BLaER1 (cell line): Measurements from ENCODE around the gene ZNF182.
"Not testable (repeated sequence)": the region's sequence is repeated elsewhere in the genome, so short reads cannot be mapped to it uniquely, and the experiment has no call there.

ENCODE experiments used
- H3K27ac ChIP-seq: shearing (Covaris generic); formaldehyde crosslinking; 2 replicates; pipeline ENCODE4 v1.8.1; 2022
- H3K27me3 ChIP-seq: shearing (Covaris generic); formaldehyde crosslinking; 2 replicates; pipeline ENCODE4 v1.8.1; 2022
- H3K36me3 ChIP-seq: shearing (Covaris generic); formaldehyde crosslinking; 2 replicates; pipeline ENCODE4 v1.8.1; 2022
- H3K4me1 ChIP-seq: shearing (Covaris generic); formaldehyde crosslinking; 2 replicates; pipeline ENCODE4 v1.8.1; 2022
- H3K4me2 ChIP-seq: shearing (Covaris generic); formaldehyde crosslinking; 2 replicates; pipeline ENCODE4 v1.8.1; 2022
- H3K4me3 ChIP-seq: shearing (Covaris generic); formaldehyde crosslinking; 2 replicates; pipeline ENCODE4 v1.8.1; 2022
- H3K9ac ChIP-seq: shearing (Covaris generic); formaldehyde crosslinking; 2 replicates; pipeline ENCODE4 v1.8.1; 2022
- H3K9me3 ChIP-seq: shearing (Covaris generic); formaldehyde crosslinking; 2 replicates; pipeline ENCODE4 v1.8.1; 2022
- H4K20me1 ChIP-seq: shearing (Covaris generic); formaldehyde crosslinking; 2 replicates; pipeline ENCODE4 v1.8.1; 2022
- Cebpa-rat ChIP-seq: shearing (Covaris generic); IDR thresholded peaks from 2 replicates; pipeline ENCODE4 v1.8.1; 2022

ZNF182 gene

GRCh38 chrX:47958761-47959342 lies 44.9 kb downstream of the ZNF182 start:
- H3K27ac ChIP-seq, result no peak overlapping the region
- H3K36me3 ChIP-seq, result no peaks in the 10 kb centered on the region
- H3K27me3 ChIP-seq, result peaks cover 46% of the 10 kb centered on the region
- no peaks in the 10 kb centered on the region for H3K4me1 ChIP-seq
- no peaks in the 10 kb centered on the region for H4K20me1 ChIP-seq
- no peak overlapping the region for H3K4me2 ChIP-seq
- H3K9ac ChIP-seq, result no peak overlapping the region
- no peak for TF ChIP-seq Cebpa-rat
- no peak overlapping the region for H3K4me3 ChIP-seq
- H3K9me3 ChIP-seq, result peaks cover 6% of the 10 kb centered on the region; the same call in 1 of the 2 replicates

DNA sequence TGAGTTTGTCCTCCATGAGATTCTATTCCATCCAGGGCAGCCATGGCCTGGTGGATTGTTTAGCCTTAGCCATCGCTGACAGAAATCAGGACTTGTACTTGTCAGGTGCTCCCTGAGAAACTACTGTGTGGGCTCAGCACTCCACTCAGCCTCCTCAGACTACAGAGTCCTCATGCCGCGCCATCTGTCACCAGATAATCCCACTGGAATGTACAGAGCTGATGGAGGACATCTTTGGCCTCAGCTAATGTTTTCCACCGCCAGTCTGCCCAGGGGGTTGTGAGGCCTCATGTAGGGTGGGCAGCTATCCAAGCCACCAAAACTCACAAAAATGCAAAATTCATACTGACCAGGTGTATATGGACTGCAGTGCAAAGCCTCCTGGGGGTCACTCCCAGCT lies 45.6 kb downstream of the ZNF182 start:
- H3K36me3 ChIP-seq, result not testable (repeated sequence)
- peaks cover 46% of the 10 kb centered on the region for H3K27me3 ChIP-seq

DNA sequence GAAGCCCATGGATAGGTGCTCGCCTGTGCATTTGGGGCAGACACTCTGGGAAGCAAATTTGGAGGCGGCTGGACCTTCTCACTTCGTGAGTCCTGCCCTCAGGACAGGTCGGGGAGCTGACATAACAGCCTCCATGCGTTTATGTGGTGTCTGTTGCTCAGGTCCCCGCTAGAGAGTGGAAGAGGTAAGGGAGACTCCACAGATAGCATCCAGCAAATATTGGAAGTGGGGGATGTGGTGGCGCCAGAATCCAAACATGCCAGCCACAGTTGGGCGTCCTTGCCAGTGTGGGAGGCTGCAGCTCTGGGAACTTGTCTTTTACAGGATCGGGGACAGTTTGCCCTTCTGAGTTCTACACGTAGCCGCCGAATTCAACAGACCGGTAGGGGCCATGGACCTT lies 47.8 kb downstream of the ZNF182 start:
- Histone ChIP-seq H3K4me2 (no peak overlapping the region), H3K4me3 (no peak overlapping the region), H3K27ac (no peak overlapping the region), H3K4me1 (no peaks in the 10 kb centered on the region), H3K9me3 (peaks cover 18% of the 10 kb centered on the region), H3K27me3 (peaks cover 46% of the 10 kb centered on the region), H3K36me3 (no peaks in the 10 kb centered on the region), H3K9ac (no peak overlapping the region), H4K20me1 (no peaks in the 10 kb centered on the region)
- no peak for TF ChIP-seq Cebpa-rat

More for the DNA sequence above, 45.6 kb downstream of the ZNF182 start:
- H3K4me3 ChIP-seq, H3K9me3 ChIP-seq, H3K4me1 ChIP-seq, H3K9ac ChIP-seq, H4K20me1 ChIP-seq, H3K4me2 ChIP-seq, H3K27ac ChIP-seq: not testable (repeated sequence)

- H3K9ac ChIP-seq, H3K4me2 ChIP-seq, H3K27ac ChIP-seq, H3K4me3 ChIP-seq, H4K20me1 ChIP-seq, H3K4me1 ChIP-seq, H3K36me3 ChIP-seq: not testable (repeated sequence)
- Histone ChIP-seq H3K9me3 (peaks cover 23% of the 10 kb centered on the region), H3K27me3 (peaks cover 48% of the 10 kb centered on the region)
Observed at GRCh38 chrX:47955295-47955694, 48.5 kb downstream of the ZNF182 start.

- no peaks in the 10 kb centered on the region for H3K36me3 ChIP-seq
- no peaks in the 10 kb centered on the region for H4K20me1 ChIP-seq
- TF ChIP-seq Cebpa-rat, result no peak
- H3K9me3 ChIP-seq, result peaks cover 45% of the 10 kb centered on the region
- no peak overlapping the region for H3K4me3 ChIP-seq
- no peak overlapping the region for H3K27ac ChIP-seq
- no peak overlapping the region for H3K4me2 ChIP-seq
- H3K9ac ChIP-seq, result no peak overlapping the region
- H3K27me3 ChIP-seq, result peaks cover 20% of the 10 kb centered on the region
- no peaks in the 10 kb centered on the region for H3K4me1 ChIP-seq
Observed at GRCh38 chrX:47941423-47941822, 62.4 kb downstream of the ZNF182 start.

GRCh38 chrX:47940448-47940847 lies 63.3 kb downstream of the ZNF182 start:
- no peak for TF ChIP-seq Cebpa-rat
- Histone ChIP-seq H3K4me2 (no peak overlapping the region), H3K36me3 (no peaks in the 10 kb centered on the region), H4K20me1 (no peaks in the 10 kb centered on the region), H3K4me1 (peaks cover 5% of the 10 kb centered on the region; the same call in 1 of the 2 replicates), H3K27me3 (peaks cover 20% of the 10 kb centered on the region), H3K4me3 (no peak overlapping the region), H3K9me3 (peaks cover 36% of the 10 kb centered on the region), H3K9ac (no peak overlapping the region), H3K27ac (no peak overlapping the region)

DNA sequence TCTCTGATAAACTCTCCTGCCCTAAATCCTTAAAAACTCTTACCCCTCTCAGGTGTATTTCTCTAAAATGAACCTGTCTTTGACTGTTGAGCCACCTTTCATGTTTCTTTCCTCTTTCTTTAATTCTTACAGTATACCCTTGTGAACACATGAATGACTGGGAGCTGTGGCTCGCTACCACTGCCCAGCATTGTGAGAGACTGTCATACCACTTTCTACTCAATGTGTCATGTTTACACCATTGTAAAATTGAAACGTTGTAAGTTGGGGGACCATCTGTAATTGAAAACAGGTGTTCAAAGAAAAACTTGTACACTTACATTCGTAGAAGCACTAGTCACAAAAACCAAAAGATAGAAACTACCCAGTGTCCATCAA lies 66.9 kb downstream of the ZNF182 start:
- Histone ChIP-seq H3K27me3 (peaks cover 3% of the 10 kb centered on the region; the same call in 1 of the 2 replicates), H3K9ac (no peak overlapping the region), H3K9me3 (peaks cover 17% of the 10 kb centered on the region), H3K36me3 (no peaks in the 10 kb centered on the region), H3K4me1 (peaks cover 5% of the 10 kb centered on the region; the same call in 1 of the 2 replicates), H3K27ac (0 out of 2 replicates have a peak overlapping the region, but pooled peaks have one; percentile 23), H4K20me1 (no peaks in the 10 kb centered on the region), H3K4me2 (peak overlapping the region; percentile 62), H3K4me3 (peak overlapping the region; percentile 49)
- no peak for TF ChIP-seq Cebpa-rat

DNA sequence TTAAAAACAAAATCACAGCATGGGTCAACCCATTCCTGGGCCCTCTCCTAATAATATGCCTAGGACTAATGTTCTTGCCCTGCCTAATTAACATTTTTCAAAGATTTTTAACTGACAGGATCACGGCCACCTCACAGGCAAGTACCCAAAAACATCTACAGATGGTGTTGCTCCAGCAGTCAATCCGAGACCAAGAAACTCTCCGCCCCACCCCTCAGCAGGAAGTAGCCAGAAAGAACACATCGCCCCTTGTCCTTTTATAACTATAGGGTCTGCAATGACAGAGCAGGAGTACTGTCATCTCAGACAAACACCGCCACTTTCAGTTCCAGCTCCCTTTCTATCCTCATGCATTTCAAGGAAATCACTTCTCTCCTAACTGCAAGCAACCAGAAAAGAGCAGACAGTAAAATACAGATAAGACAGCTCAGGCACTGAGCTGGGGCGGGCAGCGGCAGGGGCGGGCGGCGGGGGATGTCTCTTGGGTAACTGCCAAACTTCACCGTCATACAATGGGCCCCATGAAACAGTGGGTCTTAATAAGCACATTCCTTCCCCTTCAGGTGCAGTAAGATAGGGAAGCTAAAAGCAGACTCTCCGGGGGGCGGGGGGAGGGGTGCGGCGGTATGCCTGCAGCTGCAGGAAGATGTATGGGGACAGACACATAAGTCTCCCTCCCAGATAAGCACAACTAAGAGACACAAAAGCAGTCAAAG lies 67.4 kb downstream of the ZNF182 start:
- Histone ChIP-seq H3K36me3 (no peaks in the 10 kb centered on the region), H3K27me3 (peaks cover 3% of the 10 kb centered on the region; the same call in 1 of the 2 replicates), H3K9me3 (peaks cover 17% of the 10 kb centered on the region), H3K4me3 (peak overlapping the region; percentile 49), H3K9ac (peak overlapping the region; percentile 19; the same call in 1 of the 2 replicates), H4K20me1 (no peaks in the 10 kb centered on the region), H3K27ac (peak overlapping the region; percentile 23; the same call in 1 of the 2 replicates), H3K4me2 (peak overlapping the region; percentile 62), H3K4me1 (peaks cover 5% of the 10 kb centered on the region; the same call in 1 of the 2 replicates)
- TF ChIP-seq Cebpa-rat, result no peak

- no peak for TF ChIP-seq Cebpa-rat
- Histone ChIP-seq H3K9ac (no peak overlapping the region), H3K27me3 (peaks cover 9% of the 10 kb centered on the region; the same call in 1 of the 2 replicates), H3K36me3 (no peaks in the 10 kb centered on the region), H4K20me1 (no peaks in the 10 kb centered on the region), H3K4me2 (no peak overlapping the region), H3K27ac (no peak overlapping the region), H3K9me3 (peaks cover 16% of the 10 kb centered on the region), H3K4me1 (peaks cover 5% of the 10 kb centered on the region; the same call in 1 of the 2 replicates), H3K4me3 (no peak overlapping the region)
Observed at GRCh38 chrX:47933946-47934345, 69.8 kb downstream of the ZNF182 start.

- not testable (repeated sequence) for H3K4me1 ChIP-seq, H3K9ac ChIP-seq, H3K4me2 ChIP-seq, H3K9me3 ChIP-seq, H4K20me1 ChIP-seq, H3K36me3 ChIP-seq, H3K27ac ChIP-seq, H3K4me3 ChIP-seq
- H3K27me3 ChIP-seq, result peaks cover 14% of the 10 kb centered on the region; the same call in 1 of the 2 replicates
Observed at GRCh38 chrX:47931970-47932369, 71.8 kb downstream of the ZNF182 start.
